ENCODE data around the gene NDUFB1.

The NDUFB1 gene

DNA sequence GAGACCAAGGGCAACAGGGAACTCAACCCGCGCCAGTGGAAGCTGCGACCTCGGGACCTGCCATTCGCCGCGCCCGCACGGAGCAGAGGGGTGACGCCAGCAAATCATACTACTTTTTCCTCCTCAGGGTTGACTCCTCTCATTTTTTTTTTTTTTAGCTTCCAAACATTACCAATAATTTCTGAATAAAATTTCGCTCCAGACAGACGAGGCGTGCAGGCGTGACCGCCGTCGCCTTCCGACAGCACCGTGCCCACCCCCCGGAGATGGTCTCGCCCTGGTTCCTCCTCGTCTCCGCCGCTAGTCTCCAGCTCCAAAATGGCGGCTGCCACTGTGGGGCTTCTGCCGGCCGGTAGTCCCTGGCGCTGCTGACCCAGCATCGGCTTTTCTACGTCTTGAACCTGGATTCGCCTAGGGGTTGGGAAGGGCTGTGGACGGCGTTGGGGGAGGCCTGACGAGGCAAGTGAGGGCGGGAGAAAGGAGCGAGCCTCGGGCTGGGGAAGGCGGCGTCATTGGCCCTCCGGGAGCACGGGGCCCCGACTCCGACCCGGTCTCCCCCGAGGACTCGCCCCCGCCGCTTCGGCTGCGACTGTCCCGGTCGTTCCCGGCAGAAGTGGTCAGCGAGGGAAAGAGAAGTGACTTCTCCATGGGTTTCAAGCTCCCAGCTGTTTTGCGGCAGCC is at the start of gene NDUFB1, which contains the start of gene CPSF2:
NDUFB1 (minus strand) TSS at position 37 of the 681 bp plus-strand sequence. CDS start 4,069 bp downstream, outside the sequence.
CPSF2 (plus strand) TSS at position 300 of the 681 bp plus-strand sequence. CDS start 9,016 bp downstream, outside the sequence.
- DNase-seq: peak; percentile 83

GRCh38 chr14:92164958-92165357 is 43.5 kb upstream of the NDUFB1 start:
- DNase-seq: no peak

- DNase-seq: no peak
Measured at GRCh38 chr14:92161521-92161920, 40.0 kb upstream of the NDUFB1 start.

DNA sequence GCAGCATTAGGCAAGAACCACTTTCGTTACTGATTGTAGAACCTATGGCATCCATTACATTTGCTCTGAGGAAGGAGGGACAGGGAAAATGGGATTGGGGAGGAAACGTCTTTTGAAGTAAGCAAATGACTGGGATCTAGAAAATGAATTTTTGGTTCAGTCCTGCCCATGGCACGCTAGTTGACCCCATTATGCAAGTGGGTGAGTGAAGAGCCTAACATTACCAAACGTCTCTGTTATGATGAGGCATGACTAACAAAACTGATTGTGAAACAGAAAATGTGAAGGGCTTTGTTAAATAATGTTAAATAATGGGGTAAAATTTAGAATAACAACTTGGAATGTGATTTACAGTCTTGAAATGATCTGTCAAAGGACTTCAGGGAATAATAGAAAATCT is 39.1 kb upstream of the NDUFB1 start:
- DNase-seq: no peak

DNA sequence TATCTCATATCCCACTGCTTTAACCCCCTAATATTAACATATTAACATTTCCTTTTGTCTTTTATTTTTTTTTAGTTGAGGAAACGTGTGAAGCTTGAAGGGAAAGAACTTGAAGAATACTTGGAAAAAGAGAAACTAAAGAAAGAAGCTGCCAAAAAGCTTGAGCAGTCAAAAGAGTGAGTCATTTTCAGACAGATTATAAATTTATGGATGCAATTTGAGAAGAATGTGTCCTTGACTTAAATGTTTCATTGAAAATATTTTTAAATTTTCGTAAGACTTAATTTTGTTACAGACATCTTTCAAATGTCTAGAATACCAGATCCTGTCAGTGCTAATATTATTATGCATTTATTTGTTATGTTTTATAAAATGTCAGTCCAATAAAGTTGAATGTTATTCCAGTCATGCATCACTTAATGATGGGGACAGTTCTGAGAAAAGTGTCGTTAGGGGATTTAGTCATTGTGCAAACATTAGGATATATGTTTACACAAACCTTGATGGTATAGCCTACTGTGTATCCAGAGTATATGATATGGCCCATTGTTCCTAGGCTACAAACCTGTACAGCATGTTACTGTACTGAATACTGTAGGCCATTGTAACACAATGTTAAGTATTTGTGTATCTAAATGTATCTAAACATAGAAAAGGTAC is 32.9 kb upstream of the NDUFB1 start:
- DNase-seq: no peak

DNA sequence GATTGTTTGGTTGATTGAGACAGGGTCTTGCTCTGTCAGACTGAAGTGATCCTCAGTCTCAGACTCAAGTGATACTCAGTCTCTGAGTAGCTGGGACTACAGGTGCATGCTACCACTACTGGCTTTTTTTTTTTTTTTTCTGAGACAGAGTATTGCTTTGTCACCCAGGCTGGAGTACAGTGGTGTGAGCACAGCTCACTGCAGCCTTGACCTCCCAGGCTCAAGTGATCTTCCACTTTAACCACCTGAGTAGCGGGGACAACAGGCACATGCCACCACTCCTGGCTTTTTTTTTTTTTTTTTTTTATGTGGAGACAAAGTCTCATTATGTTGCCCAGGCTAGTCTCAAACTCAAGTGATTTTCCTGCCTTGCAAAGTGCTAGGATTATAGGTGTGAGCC is 32.1 kb upstream of the NDUFB1 start:
- peak; percentile 93 for DNase-seq

- DNase-seq: no peak
Measured at GRCh38 chr14:92144708-92145107, 23.2 kb upstream of the NDUFB1 start.

- no peak for DNase-seq
Measured at GRCh38 chr14:92143962-92144361, 22.5 kb upstream of the NDUFB1 start.

DNA sequence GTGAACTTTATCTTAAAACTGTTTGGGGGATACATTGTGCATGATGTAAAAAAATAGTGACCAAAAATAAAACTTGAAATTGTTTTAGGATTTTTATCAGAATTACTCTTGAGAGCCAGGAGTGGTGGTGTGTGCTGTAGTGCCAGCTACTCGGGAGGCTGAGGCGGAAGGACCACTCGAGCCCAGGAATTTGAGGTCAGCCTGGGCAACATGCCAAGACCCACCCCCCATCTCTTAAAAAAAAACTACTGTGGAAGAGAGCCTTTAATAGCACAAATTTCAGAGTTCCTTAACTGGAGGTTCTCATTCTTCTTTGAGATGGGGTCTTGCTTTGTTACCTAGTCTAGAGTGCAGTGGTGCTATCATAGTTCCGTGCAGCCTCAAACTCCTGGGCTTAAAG is 21.8 kb upstream of the NDUFB1 start:
- DNase-seq: no peak

GRCh38 chr14:92135269-92135668 is 13.8 kb upstream of the NDUFB1 start:
- no peak for DNase-seq

- no peak for DNase-seq
Measured at GRCh38 chr14:92134456-92134855, 12.9 kb upstream of the NDUFB1 start.

- no peak for DNase-seq
Measured at GRCh38 chr14:92122761-92123160, 1.3 kb upstream of the NDUFB1 start.

DNA sequence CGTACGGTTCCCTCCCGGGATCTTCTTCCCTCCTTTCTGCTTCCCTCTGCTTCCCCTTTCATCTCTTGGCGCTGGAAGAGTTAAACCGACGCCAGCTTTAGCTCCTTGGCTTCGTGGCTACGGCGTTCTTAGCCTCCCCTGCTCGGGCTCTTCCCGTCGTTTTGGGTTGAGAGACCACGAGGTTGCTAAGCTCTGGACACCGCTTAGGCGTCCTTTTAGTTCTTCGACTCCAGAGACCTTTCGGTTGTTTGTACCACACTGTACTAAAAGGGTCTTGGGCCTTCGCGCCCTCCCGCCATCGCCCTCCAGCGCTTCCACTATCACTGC is 808 bp upstream of the NDUFB1 start:
- peak; percentile 51 for DNase-seq

GRCh38 chr14:92121207-92121669 is 268 bp downstream of the NDUFB1 start:
- no peak for DNase-seq

DNA sequence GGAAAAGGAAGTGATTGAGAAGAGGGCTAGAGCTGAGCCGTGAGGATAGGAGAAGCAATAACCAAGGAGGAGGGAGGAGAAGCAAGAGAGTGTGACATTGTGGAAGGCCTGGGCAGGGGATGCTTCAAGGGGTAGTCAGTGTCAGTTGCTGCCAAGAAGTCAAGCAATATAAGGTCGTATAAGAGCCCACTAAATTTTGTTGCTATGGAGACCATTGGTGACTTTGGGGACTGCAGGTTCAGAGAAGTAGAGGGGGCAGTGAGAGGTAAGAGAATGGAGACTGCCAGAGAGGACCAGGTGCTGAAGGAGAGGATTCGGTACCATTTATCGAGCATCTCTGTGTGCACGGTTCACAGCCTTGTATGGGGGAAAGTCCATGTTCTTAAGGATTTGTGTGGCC is 12.0 kb downstream of the NDUFB1 start:
- DNase-seq: no peak

- DNase-seq: no peak
Measured at GRCh38 chr14:92108345-92109254, 12.9 kb downstream of the NDUFB1 start.

DNA sequence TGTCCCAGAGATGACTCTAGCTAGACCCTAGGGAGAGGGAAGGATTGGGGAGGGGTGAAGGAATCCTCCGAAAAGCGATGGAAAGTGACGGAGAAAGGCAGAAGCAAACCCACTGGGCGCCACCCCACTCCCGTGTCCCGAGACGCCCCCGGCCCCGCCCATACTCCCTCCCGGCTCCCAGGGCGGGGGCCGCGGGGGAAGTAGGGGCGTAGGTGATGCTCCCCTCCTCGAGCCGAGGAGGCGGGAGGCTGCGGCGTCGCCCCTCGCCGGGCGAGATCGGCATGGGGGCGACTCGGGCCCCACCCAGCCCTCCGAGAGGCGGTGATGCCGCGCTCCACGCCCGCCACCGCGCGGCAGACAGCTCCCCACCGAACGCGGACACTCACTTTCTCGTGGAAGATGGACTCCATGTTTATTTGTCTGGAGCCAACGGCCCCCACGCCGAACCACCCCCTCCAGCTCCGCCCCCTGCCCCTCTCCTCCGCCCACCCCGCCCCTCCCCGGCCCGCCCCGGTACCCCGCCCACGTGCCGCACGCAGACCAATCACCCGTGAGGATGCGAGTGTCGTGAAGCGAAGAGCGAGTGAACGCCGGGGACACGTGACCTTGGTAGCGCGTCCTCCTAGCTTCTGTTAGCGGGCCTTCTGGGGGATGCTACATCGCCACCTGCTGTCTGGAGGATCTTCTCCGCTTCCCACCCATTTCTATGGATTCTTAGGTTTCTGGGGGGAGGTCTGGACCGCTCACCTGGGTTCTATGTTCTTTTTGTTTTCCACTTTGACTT is 15.2 kb downstream of the NDUFB1 start, which contains the start of gene ATXN3:
ATXN3 (minus strand) TSS at position 440 of the 784 bp plus-strand sequence; CDS start at position 410, 30 bp downstream.
- peak; percentile 99 for DNase-seq

- peak; percentile 44 for DNase-seq
Measured at GRCh38 chr14:92105893-92106142, 15.7 kb downstream of the NDUFB1 start.

GRCh38 chr14:92105073-92105892 is 16.2 kb downstream of the NDUFB1 start:
- no peak for DNase-seq

DNA sequence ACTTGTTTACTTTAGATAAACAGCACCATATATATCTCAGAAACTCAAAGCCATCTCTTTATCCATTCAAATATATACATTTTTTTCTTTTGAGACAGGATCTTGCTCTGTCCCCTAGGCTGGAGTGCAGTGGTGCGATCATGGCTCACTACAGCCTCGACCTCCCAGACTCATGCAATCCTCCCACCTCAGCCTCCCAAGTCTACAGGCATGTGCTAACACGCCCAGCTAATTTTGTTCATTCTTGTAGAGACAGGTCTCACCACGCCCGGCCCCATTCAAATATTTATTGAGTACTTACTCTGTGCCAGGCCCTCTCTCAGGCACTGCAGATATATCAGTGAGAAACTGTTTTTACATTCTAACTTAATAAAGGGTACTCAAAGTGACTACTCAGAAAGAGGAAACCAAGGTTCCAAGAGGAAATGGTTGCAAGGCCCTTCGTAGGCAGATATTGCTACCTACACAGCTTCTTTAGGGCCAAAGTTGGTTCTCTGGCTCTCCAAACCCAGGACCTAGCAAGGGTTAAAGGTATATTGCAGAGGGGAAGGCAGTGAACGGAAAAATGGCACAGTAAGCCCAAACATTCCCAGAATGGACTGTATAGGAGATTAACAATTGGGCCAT is 18.0 kb downstream of the NDUFB1 start:
- no peak for DNase-seq

DNA sequence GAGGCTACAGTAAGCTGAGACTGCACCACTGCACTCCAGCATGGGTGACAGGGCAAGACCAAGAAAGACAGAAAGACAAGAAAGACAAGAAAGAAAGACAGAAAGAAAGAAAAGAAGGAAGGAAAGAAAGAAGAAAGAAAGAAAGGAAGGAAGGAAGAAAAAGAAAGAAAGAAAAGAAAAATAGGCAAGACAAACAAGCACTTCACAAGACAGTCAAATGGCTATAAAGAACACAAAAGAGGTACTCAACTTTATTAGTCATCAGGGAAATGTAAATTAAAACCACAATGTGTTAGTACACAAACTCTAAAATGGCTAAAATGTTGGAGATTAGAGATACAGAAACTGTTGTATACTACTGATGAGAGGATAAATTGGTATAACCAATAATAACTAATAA is 21.7 kb downstream of the NDUFB1 start:
- peak; percentile 27 for DNase-seq
